Articular chondrocyte of knee joint (primary cell): Measurements from ENCODE around the gene TSEN2. TPM values are rescaled to one million over a fixed set of nuclear protein-coding genes. Genes with fewer than 3 reads are reported as not detected.

Experiments used
- small RNA-seq: library from RNA; depleted of rRNA; stranded (forward); fragments of <200 nt; gene quantifications from one replicate; pipeline ENCODE3, GENCODE V24; 2012
- total RNA-seq: library from RNA; depleted of rRNA; stranded (reverse); fragments of >200 nt; gene quantifications from 2 replicates; pipeline ENCODE4 v1.2.3, GENCODE V29; 2012

Gene TSEN2
- total RNA-seq = 15.5 and 16.5 TPM in 2 replicates

DNA sequence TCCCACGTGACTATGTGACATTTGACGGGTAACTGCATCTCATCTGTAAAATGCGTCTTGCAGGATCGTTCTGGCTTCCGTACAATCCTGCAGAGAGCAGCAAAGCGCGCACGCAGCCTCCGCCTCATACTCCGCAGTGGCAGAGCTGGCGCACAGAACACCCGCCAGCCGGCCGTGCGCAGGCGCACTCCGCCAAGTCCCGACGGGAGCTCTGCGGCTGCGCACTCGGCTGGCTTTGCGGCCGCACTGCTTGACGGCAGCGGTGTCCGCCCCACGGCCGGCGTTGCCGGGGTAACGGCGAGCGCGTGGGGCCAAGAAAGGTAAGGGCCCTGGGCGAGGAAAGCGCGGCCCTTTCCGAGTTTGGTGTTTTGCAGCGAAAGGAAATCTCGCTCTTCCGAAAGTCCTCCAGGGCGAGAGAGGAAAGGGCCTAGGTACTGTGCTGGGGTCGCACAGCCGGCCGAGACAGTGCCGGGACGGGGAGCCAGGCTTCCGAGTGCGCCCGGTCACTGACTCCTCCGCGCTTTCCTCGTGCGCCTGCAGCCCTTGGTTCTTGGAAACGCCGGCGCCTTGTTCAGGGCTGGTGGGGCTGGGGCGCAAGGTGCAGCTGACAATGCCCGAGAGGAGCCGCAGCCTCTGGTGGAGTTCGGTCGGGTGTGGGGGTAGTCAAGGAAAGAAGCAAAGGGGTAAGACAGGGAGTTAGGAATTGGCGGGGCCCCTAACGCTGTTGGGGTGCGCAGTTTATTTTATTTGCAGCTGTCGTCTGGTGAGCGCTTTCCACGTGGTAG is at the start of gene TSEN2:
Gene TSEN2, plus strand, starts transcription at position 283 of the 785 bp plus-strand sequence. CDS start 5,321 bp downstream, outside the sequence.

DNA sequence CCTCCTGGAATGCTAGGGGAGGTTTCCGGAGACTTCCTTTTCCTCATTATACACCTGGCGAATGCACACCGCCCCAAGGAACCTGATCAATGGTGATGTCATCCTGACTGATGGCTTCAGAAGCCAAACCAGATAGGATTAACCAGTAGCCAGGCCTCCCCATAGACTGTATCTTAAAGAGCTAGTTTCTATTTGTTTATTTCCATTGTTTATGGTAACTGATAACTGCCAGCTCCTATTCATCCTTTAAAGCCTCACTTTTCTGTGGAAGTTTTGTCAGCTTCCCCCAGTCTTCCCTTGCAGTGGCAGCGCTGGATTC is 61.2 kb downstream of the TSEN2 start, which contains the start of gene MKRN2OS:
Gene MKRN2OS, minus strand, starts transcription at position 27 of the 319 bp plus-strand sequence. CDS start 35 bp downstream, outside the sequence.

DNA sequence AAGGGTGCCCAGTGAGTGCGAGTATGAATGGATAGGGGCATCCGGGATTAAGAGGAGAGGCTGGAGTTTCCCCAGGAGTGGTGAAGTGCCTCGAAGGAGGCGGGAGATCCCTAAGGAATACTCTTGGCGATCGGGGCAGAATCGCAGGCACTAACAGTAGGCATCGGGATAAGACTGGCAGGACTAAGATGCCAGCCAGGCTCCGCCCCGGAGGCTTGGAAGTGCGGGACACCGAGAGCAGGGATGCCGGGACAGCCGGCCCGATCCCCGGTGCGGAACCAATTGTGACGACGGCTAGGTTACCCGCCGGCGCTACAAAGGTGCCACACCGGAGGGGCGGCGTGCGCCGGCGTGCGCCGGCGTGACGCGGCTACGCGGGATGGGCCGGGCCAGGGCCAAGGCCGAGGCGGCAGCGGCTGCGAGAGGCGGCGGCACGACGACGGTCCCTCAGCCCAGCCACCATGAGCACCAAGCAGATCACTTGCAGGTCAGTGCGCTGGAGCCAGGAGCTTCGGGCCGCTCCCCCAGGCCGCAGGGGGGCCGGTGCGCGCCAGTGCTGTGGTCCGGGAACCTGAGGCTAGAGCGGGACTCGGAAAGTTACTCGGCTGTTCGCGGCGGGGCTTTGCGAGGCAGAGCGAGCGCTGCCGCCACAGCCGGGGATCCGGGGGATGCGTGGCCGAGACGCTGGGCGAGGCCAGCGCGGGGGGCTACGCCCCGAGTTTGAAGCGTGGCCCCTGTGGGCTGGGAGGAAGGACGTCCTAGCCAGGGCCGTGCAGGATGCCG is 72.6 kb downstream of the TSEN2 start, which contains the start of gene MKRN2:
Gene MKRN2, plus strand, starts transcription at position 398 of the 783 bp plus-strand sequence. Its CDS starts 64 bp downstream, at position 462.

Small RNA genes within 50 kb of the gene (small RNA-seq; reads per million reads assigned to genes)
- gene RF00017 = not detected
- gene RNA5SP123 = not detected
- gene RNU6-377P = not detected

Other genes with a start within 250 kb of the TSEN2 start
- 3.1 and 15.6 TPM in 2 replicates for gene PPARG, start 195.4 kb upstream of the TSEN2 start, total RNA-seq
- not detected in 2 replicates for gene MKRN2OS, start 61.0 kb downstream of the TSEN2 start, total RNA-seq
- 40.2 and 44.4 TPM in 2 replicates for gene MKRN2, start 72.6 kb downstream of the TSEN2 start, total RNA-seq
- gene RAF1, start 179.6 kb downstream of the TSEN2 start, total RNA-seq = 104 and 110 TPM in 2 replicates